PFSK-1 (cell line): ENCODE results near the gene PABPC5. TPM values are rescaled to one million over a fixed set of nuclear protein-coding genes. Genes with fewer than 3 reads are reported as not detected.

Experiments used
- FOXP2 ChIP-seq: optimal IDR thresholded peaks from 2 replicates; pipeline ENCODE3; 2011; ENCODE audit warnings: borderline replicate concordance, control low read depth, inconsistent platforms; ENCODE audit not compliant: insufficient read depth; ENCODE audit errors: extremely low read length, extremely low read depth
- POLR2AphosphoS5 ChIP-seq: IDR thresholded peaks from 2 replicates; pipeline ENCODE4 v1.6.1; 2012; ENCODE audit warnings: low read depth, mild to moderate bottlenecking, control low read depth, low read length, moderate library complexity
- REST ChIP-seq, 2 experiments: IDR thresholded peaks; 2 replicates each; pipeline versions ENCODE4 v1.6.1 to v1.8.0; 2011 to 2012; ENCODE audit warnings: low read depth in 2 of 2, low read length in 2 of 2, control low read depth in 1 of 2, inconsistent platforms in 1 of 2, mild to moderate bottlenecking in 1 of 2, moderate library complexity in 1 of 2; ENCODE audit not compliant: insufficient read depth in 1 of 2
- SIN3A ChIP-seq: IDR thresholded peaks from 2 replicates; pipeline ENCODE4 v1.6.1; 2012; ENCODE audit warnings: mild to moderate bottlenecking, low read length, moderate library complexity, borderline replicate concordance; ENCODE audit not compliant: insufficient read depth
- TAF1 ChIP-seq: IDR thresholded peaks from 2 replicates; pipeline ENCODE4 v1.6.1; 2012; ENCODE audit warnings: low read length, control low read depth, borderline replicate concordance; ENCODE audit not compliant: insufficient read depth
- polyA plus RNA-seq: library from polyadenylated mRNA; unstranded; fragments of >200 nt; gene quantifications from one replicate; pipeline ENCODE4 v1.2.1, GENCODE V29; 2012; ENCODE audit warnings: low read depth, missing spikeins; ENCODE audit not compliant: insufficient read length

The PABPC5 gene
- not detected for polyA plus RNA-seq

- TF ChIP-seq SIN3A = no peak
- TF ChIP-seq REST (IDR thresholded peaks at IDR 0.05; ENCODE audit: insufficient read depth in 1 of 2, low read depth in 2 of 2, low read length in 2 of 2) = no peak
- TF ChIP-seq POLR2AphosphoS5 = no peak
- TF ChIP-seq FOXP2 = no peak
- no peak for TF ChIP-seq TAF1
Measured at GRCh38 chrX:91434351-91435168, at the start of gene PABPC5. PABPC5 (plus strand) TSS chrX:91434839; CDS start chrX:91435578, 739 bp downstream.

- no peak for TF ChIP-seq TAF1
- TF ChIP-seq REST (IDR thresholded peaks at IDR 0.05; ENCODE audit: insufficient read depth in 1 of 2, low read depth in 2 of 2, low read length in 2 of 2) = no peak
- no peak for TF ChIP-seq FOXP2
- no peak for TF ChIP-seq SIN3A
Measured at GRCh38 chrX:91389026-91389425, 45.6 kb upstream of the PABPC5 start.

- no peak for TF ChIP-seq TAF1
- TF ChIP-seq REST (IDR thresholded peaks at IDR 0.05; ENCODE audit: insufficient read depth in 1 of 2, low read depth in 2 of 2, low read length in 2 of 2) = no peak
- TF ChIP-seq POLR2AphosphoS5 = no peak
- TF ChIP-seq FOXP2 = no peak
- no peak for TF ChIP-seq SIN3A
Measured at GRCh38 chrX:91414713-91415112, 19.9 kb upstream of the PABPC5 start.

GRCh38 chrX:91435395-91435794 is 756 bp downstream of the PABPC5 start:
- TF ChIP-seq POLR2AphosphoS5 = no peak
- TF ChIP-seq FOXP2 = no peak
- no peak for TF ChIP-seq SIN3A
- TF ChIP-seq REST (IDR thresholded peaks at IDR 0.05; ENCODE audit: insufficient read depth in 1 of 2, low read depth in 2 of 2, low read length in 2 of 2) = no peak
- no peak for TF ChIP-seq TAF1
